Stimulated activated naive B cell treated with anti-CD40 and anti-IgM and Interleukin-4, amounts not matched to agents 10 μg/mL and 1 μg/mL and 100 μg/mL, for 72 hours (primary cell): Measurements from ENCODE around the gene LIN28A.

Experiments
- ATAC-seq, 2 donors: fragments of 150-1000 bp; cut with Tn5 transposase; replicated peaks; 2 replicates each; pipeline ENCODE4 v1.10.0; 2021; ENCODE audit warnings: moderate library complexity in 1 of 2
- DNase-seq: peaks from one replicate; pipeline ENCODE4 v3.0.0; 2021
- H3K27ac Mint-ChIP-seq: one replicate; pipeline ENCODE4 v1.8.0; 2022; ENCODE audit warnings: mild to moderate bottlenecking, mixed read lengths
- H3K27me3 Mint-ChIP-seq, 2 donors: one replicate each; pipeline ENCODE4 v1.8.0; 2022; ENCODE audit warnings: mixed read lengths in 2 of 2
- H3K36me3 Mint-ChIP-seq, 2 donors: one replicate each; pipeline ENCODE4 v1.8.0; 2022; ENCODE audit warnings: mixed read lengths in 2 of 2, mild to moderate bottlenecking in 1 of 2
- H3K4me1 Mint-ChIP-seq, 2 donors: one replicate each; pipeline ENCODE4 v1.8.0; 2022; ENCODE audit warnings: mixed read lengths in 2 of 2, mild to moderate bottlenecking in 1 of 2
- H3K4me3 Mint-ChIP-seq, 2 donors: one replicate each; pipeline ENCODE4 v1.8.0; 2022; ENCODE audit warnings: mild to moderate bottlenecking in 2 of 2, mixed read lengths in 2 of 2, moderate library complexity in 1 of 2
- H3K9me3 Mint-ChIP-seq, 2 donors: one replicate each; pipeline ENCODE4 v1.8.0; 2022; ENCODE audit warnings: mixed read lengths in 2 of 2, mild to moderate bottlenecking in 1 of 2

The LIN28A gene

GRCh38 chr1:26432793-26433192 lies 22.2 kb downstream of the LIN28A start:
- no peak for DNase-seq
- H3K27ac Mint-ChIP-seq = no peak overlapping the region
- no peaks in the 10 kb centered on the region for H3K9me3 Mint-ChIP-seq
- no peaks in the 10 kb centered on the region for H3K27me3 Mint-ChIP-seq
- ATAC-seq = no peak
- peak overlapping the region; percentile 93 for H3K4me3 Mint-ChIP-seq
- H3K36me3 Mint-ChIP-seq = peaks cover 10 to 16% of the 10 kb centered on the region in 2 donors
- H3K4me1 Mint-ChIP-seq = peaks cover 12 to 32% of the 10 kb centered on the region in 2 donors

GRCh38 chr1:26434161-26434752 lies 23.6 kb downstream of the LIN28A start:
- Mint-ChIP-seq H3K36me3 (peaks cover 21 to 29% of the 10 kb centered on the region in 2 donors), H3K27ac (no peak overlapping the region), H3K9me3 (no peaks in the 10 kb centered on the region), H3K4me3 (peak overlapping the region in 1 of 2 donors; percentile 26), H3K27me3 (no peaks in the 10 kb centered on the region), H3K4me1 (peaks cover 13 to 32% of the 10 kb centered on the region in 2 donors)
- ATAC-seq (peak in 1 of 2 donors; percentile 22), DNase-seq (no peak)

GRCh38 chr1:26438041-26438440 lies 27.4 kb downstream of the LIN28A start:
- DNase-seq (no peak), ATAC-seq (no peak)
- Mint-ChIP-seq H3K4me1 (peaks cover 7 to 16% of the 10 kb centered on the region in 2 donors), H3K4me3 (no peak overlapping the region), H3K27me3 (no peaks in the 10 kb centered on the region), H3K36me3 (peaks cover 43 to 44% of the 10 kb centered on the region in 2 donors), H3K27ac (no peak overlapping the region), H3K9me3 (no peaks in the 10 kb centered on the region)

GRCh38 chr1:26440259-26440658 lies 29.6 kb downstream of the LIN28A start:
- peaks cover 53 to 59% of the 10 kb centered on the region in 2 donors for H3K36me3 Mint-ChIP-seq

GRCh38 chr1:26449868-26450267 lies 39.3 kb downstream of the LIN28A start:
- H3K9me3 Mint-ChIP-seq = no peaks in the 10 kb centered on the region
- DNase-seq (no peak), ATAC-seq (no peak)
- H3K36me3 Mint-ChIP-seq = peaks cover 46 to 60% of the 10 kb centered on the region in 2 donors
- H3K4me3 Mint-ChIP-seq = no peak overlapping the region
- H3K27me3 Mint-ChIP-seq = no peaks in the 10 kb centered on the region
- no peak overlapping the region for H3K27ac Mint-ChIP-seq
- peaks cover 4 to 9% of the 10 kb centered on the region in 2 donors for H3K4me1 Mint-ChIP-seq

More at GRCh38 chr1:26440259-26440658, 29.6 kb downstream of the LIN28A start:
- peaks cover 0 to 1% of the 10 kb centered on the region in 2 donors for H3K4me1 Mint-ChIP-seq
- H3K27ac Mint-ChIP-seq = no peak overlapping the region
- H3K9me3 Mint-ChIP-seq = no peaks in the 10 kb centered on the region
- DNase-seq = no peak
- ATAC-seq = no peak
- no peaks in the 10 kb centered on the region for H3K27me3 Mint-ChIP-seq
- no peak overlapping the region for H3K4me3 Mint-ChIP-seq

- no peak overlapping the region for H3K27ac Mint-ChIP-seq
- H3K36me3 Mint-ChIP-seq = peaks cover 46 to 60% of the 10 kb centered on the region in 2 donors
- peaks cover 4 to 9% of the 10 kb centered on the region in 2 donors for H3K4me1 Mint-ChIP-seq
- ATAC-seq (no peak), DNase-seq (no peak)
- no peaks in the 10 kb centered on the region for H3K9me3 Mint-ChIP-seq
- H3K27me3 Mint-ChIP-seq = no peaks in the 10 kb centered on the region
- H3K4me3 Mint-ChIP-seq = no peak overlapping the region
Measured at GRCh38 chr1:26450908-26451307, 40.3 kb downstream of the LIN28A start.

GRCh38 chr1:26452459-26453183 lies 42.0 kb downstream of the LIN28A start:
- Mint-ChIP-seq H3K27ac (no peak overlapping the region), H3K4me1 (peaks cover 1 to 2% of the 10 kb centered on the region in 2 donors), H3K9me3 (no peaks in the 10 kb centered on the region), H3K4me3 (no peak overlapping the region), H3K36me3 (peaks cover 37 to 50% of the 10 kb centered on the region in 2 donors), H3K27me3 (no peaks in the 10 kb centered on the region)
- ATAC-seq (no peak), DNase-seq (no peak)

- ATAC-seq (no peak), DNase-seq (no peak)
- peaks cover 38 to 43% of the 10 kb centered on the region in 2 donors for H3K36me3 Mint-ChIP-seq
- no peaks in the 10 kb centered on the region for H3K4me1 Mint-ChIP-seq
- H3K4me3 Mint-ChIP-seq = no peak overlapping the region
- no peaks in the 10 kb centered on the region for H3K9me3 Mint-ChIP-seq
- H3K27me3 Mint-ChIP-seq = no peaks in the 10 kb centered on the region
- H3K27ac Mint-ChIP-seq = no peak overlapping the region
Measured at GRCh38 chr1:26459148-26459547, 48.5 kb downstream of the LIN28A start.

- Mint-ChIP-seq H3K4me1 (peaks cover 0 to under 1% of the 10 kb centered on the region in 2 donors), H3K27ac (no peak overlapping the region), H3K27me3 (no peaks in the 10 kb centered on the region), H3K9me3 (no peaks in the 10 kb centered on the region), H3K36me3 (peaks cover 39 to 43% of the 10 kb centered on the region in 2 donors), H3K4me3 (no peak overlapping the region)
- DNase-seq = no peak
- no peak for ATAC-seq
Measured at GRCh38 chr1:26459573-26460031, 49.0 kb downstream of the LIN28A start.

GRCh38 chr1:26468911-26469310 lies 58.3 kb downstream of the LIN28A start:
- H3K27ac Mint-ChIP-seq = peak overlapping the region; percentile 76
- peaks cover 24 to 43% of the 10 kb centered on the region in 2 donors for H3K4me1 Mint-ChIP-seq
- DNase-seq (no peak), ATAC-seq (no peak)
- H3K9me3 Mint-ChIP-seq = no peaks in the 10 kb centered on the region
- H3K4me3 Mint-ChIP-seq = no peak overlapping the region
- H3K36me3 Mint-ChIP-seq = peaks cover 57 to 63% of the 10 kb centered on the region in 2 donors
- no peaks in the 10 kb centered on the region for H3K27me3 Mint-ChIP-seq

- Mint-ChIP-seq H3K9me3 (no peaks in the 10 kb centered on the region), H3K27me3 (no peaks in the 10 kb centered on the region), H3K36me3 (peaks cover 57 to 66% of the 10 kb centered on the region in 2 donors), H3K27ac (peak overlapping the region; percentile 81), H3K4me3 (no peak overlapping the region), H3K4me1 (peaks cover 26 to 50% of the 10 kb centered on the region in 2 donors)
- DNase-seq = no peak
- ATAC-seq = no peak
Measured at GRCh38 chr1:26469558-26469957, 58.9 kb downstream of the LIN28A start.

- Mint-ChIP-seq H3K4me3 (peak overlapping the region; percentile 87 to 95), H3K36me3 (peaks cover 51 to 59% of the 10 kb centered on the region in 2 donors), H3K27me3 (no peaks in the 10 kb centered on the region), H3K4me1 (peaks cover 30 to 57% of the 10 kb centered on the region in 2 donors), H3K9me3 (no peaks in the 10 kb centered on the region), H3K27ac (peak overlapping the region; percentile 98)
- DNase-seq (no peak), ATAC-seq (no peak)
Measured at GRCh38 chr1:26470878-26471497, 60.4 kb downstream of the LIN28A start.

- peaks cover 33 to 65% of the 10 kb centered on the region in 2 donors for H3K4me1 Mint-ChIP-seq
- peak; percentile 43 to 48 for ATAC-seq
- peak; percentile 16 for DNase-seq
Measured at GRCh38 chr1:26471498-26472319, 61.1 kb downstream of the LIN28A start.

More at GRCh38 chr1:26471498-26472319, 61.1 kb downstream of the LIN28A start:
- H3K27me3 Mint-ChIP-seq = no peaks in the 10 kb centered on the region
- H3K27ac Mint-ChIP-seq = peak overlapping the region; percentile 98
- H3K4me3 Mint-ChIP-seq = peak overlapping the region; percentile 87 to 95
- no peaks in the 10 kb centered on the region for H3K9me3 Mint-ChIP-seq
- peaks cover 57 to 61% of the 10 kb centered on the region in 2 donors for H3K36me3 Mint-ChIP-seq
